HG02623 (cell line): ENCODE measurements around the gene RHOB.
"Not testable (repeated sequence)": the region's sequence is repeated elsewhere in the genome, so short reads cannot be mapped to it uniquely, and the experiment has no call there.

ENCODE experiments used
- ATAC-seq: cut with Tn5 transposase; IDR thresholded peaks from one replicate; pipeline ENCODE4 v1.9.1; 2021; ENCODE audit warnings: moderate library complexity; ENCODE audit not compliant: unreplicated experiment

Gene RHOB

GRCh38 chr2:20422402-20423271 is 24.2 kb upstream of the RHOB start:
- no peak for ATAC-seq

- no peak for ATAC-seq
These were observed 23.5 kb upstream of the RHOB start for GRCh38 chr2:20423359-20423758.

- ATAC-seq: no peak
These were observed 23.0 kb upstream of the RHOB start for GRCh38 chr2:20423847-20424246.

GRCh38 chr2:20424300-20425290 is 22.3 kb upstream of the RHOB start:
- ATAC-seq: peak; percentile 57

GRCh38 chr2:20425371-20425881 is 21.4 kb upstream of the RHOB start:
- no peak for ATAC-seq

GRCh38 chr2:20425884-20426283 is 21.0 kb upstream of the RHOB start:
- ATAC-seq: no peak

- ATAC-seq: no peak
These were observed 18.8 kb upstream of the RHOB start for GRCh38 chr2:20427931-20428526.

- ATAC-seq: no peak
These were observed 18.0 kb upstream of the RHOB start for GRCh38 chr2:20428717-20429490.

- ATAC-seq: peak; percentile 56
These were observed 17.3 kb upstream of the RHOB start for GRCh38 chr2:20429528-20429927.

GRCh38 chr2:20430035-20430434 is 16.8 kb upstream of the RHOB start:
- ATAC-seq: no peak

GRCh38 chr2:20430461-20431300 is 16.2 kb upstream of the RHOB start:
- no peak for ATAC-seq

GRCh38 chr2:20431301-20431698 is 15.6 kb upstream of the RHOB start:
- no peak for ATAC-seq

- ATAC-seq: no peak
These were observed 15.1 kb upstream of the RHOB start for GRCh38 chr2:20431772-20432171.

- no peak for ATAC-seq
These were observed 14.2 kb upstream of the RHOB start for GRCh38 chr2:20432714-20433113.

GRCh38 chr2:20433249-20433648 is 13.6 kb upstream of the RHOB start:
- ATAC-seq: no peak

GRCh38 chr2:20433946-20434553 is 12.8 kb upstream of the RHOB start:
- no peak for ATAC-seq

- no peak for ATAC-seq
These were observed 12.1 kb upstream of the RHOB start for GRCh38 chr2:20434588-20435294.

- ATAC-seq: not testable (repeated sequence)
These were observed 11.4 kb upstream of the RHOB start for GRCh38 chr2:20435456-20435855.
